Adrenal gland (tissue), 12 donors: ENCODE measurements around the gene SFRP5. TPM values are rescaled to one million over a fixed set of nuclear protein-coding genes. Genes with fewer than 3 reads are reported as not detected.

Source experiments
- DNase-seq, 7 donors: peaks; one replicate each; pipeline ENCODE4 v3.0.0-alpha.2; 2019 to 2020
- H3K27ac ChIP-seq, 5 donors: fragments of 200-600 bp; sonication (generic) in 4 of 5; 1 replicate in 3 of 5; 2 replicates in 2 of 5; pipeline versions ENCODE4 v1.5.1 to v1.8.0; 2016 to 2020; ENCODE audit warnings: mild to moderate bottlenecking in 1 of 5
- H3K27me3 ChIP-seq: fragments of 200-600 bp; 2 replicates; pipeline ENCODE4 v1.8.0; 2021
- H3K36me3 ChIP-seq, 2 donors: fragments of 200-600 bp; replicated peaks in 1 of 2; 1 replicate in 1 of 2; 2 replicates in 1 of 2; pipeline versions ENCODE4 v1.5.1 to v1.8.0; 2018 to 2022
- H3K4me1 ChIP-seq, 2 donors: fragments of 200-600 bp; replicated peaks in 1 of 2; 1 replicate in 1 of 2; 2 replicates in 1 of 2; pipeline versions ENCODE4 v1.5.1 to v1.8.0; 2018 to 2021
- H3K4me3 ChIP-seq, 4 donors: fragments of 200-600 bp; sonication (generic) in 3 of 4; one replicate each; pipeline ENCODE4 v1.5.1; 2016 to 2018
- H3K9me3 ChIP-seq, 3 donors: fragments of 200-600 bp; sonication (generic) in 1 of 3; replicated peaks in 1 of 3; 1 replicate in 2 of 3; 2 replicates in 1 of 3; pipeline versions ENCODE4 v1.5.1 to v1.8.0; 2016 to 2021
- POLR2A ChIP-seq, 2 donors: fragments of 450-650 bp; IDR thresholded peaks; one replicate each; pipeline ENCODE4 v1.6.1; 2017; ENCODE audit warnings: antibody characterized with exemption in 2 of 2, mild to moderate bottlenecking in 2 of 2, moderate library complexity in 1 of 2
- WGBS, 4 donors: extraction: QIAGEN DNeasy Blood & Tissue Kit in 2 of 4; methylation state at CpG; one replicate each; pipeline versions ENCODE4 v1.1.5 to v1.1.7; 2013 to 2017; 5-methylcytosine and 5-hydroxymethylcytosine counted together
- intact Hi-C, 2 donors: fragments of 100-400 bp; cut with DNase I; formaldehyde crosslinking; loops; one replicate each; pipeline versions ENCODE4 v1.14.1 to v1.15.0; 2022 to 2023
- polyA plus RNA-seq, 3 donors: library from polyadenylated mRNA; stranded (reverse); fragments of 200-250 nt in 2 of 3; fragments of 350-450 nt in 1 of 3; fragmentation: Illumina TruSeq in 1 of 3; extraction: RNeasy Lipid Tissue Mini Kit (QIAGEN cat#74804) in 1 of 3; gene quantifications; one replicate each; pipeline ENCODE4 v1.2.3, GENCODE V29; 2013 to 2014
- total RNA-seq, 9 donors: library from RNA; depleted of rRNA in 4 of 9; stranded (reverse); fragments of >200 nt in 4 of 9; fragments of 120-200 nt in 1 of 9; fragmentation: NEBNext Ultra II Directional in 1 of 9; extraction: Animal tissue kit (Norgen Biotek cat#: 25700) in 1 of 9; gene quantifications; one replicate each; pipeline versions ENCODE4 v1.1.0 to v1.2.4, GENCODE V29; 2013 to 2023
- TF ChIP-seq, protein P1 (sequence below), 6 experiments: fragments of 450-650 bp in 4 of 6; fragments of 200-600 bp in 2 of 6; sonication (generic) in 1 of 6; IDR thresholded peaks; 1 replicate in 5 of 6; 2 replicates in 1 of 6; pipeline versions ENCODE4 v1.5.1 to v1.8.0; 2016 to 2021; ENCODE audit warnings: antibody characterized with exemption in 6 of 6, mild to moderate bottlenecking in 2 of 6, moderate library complexity in 1 of 6
- donor health status: healthy with polysubstance abuse.
- donor health status: Bipolar disorder and iron deficiency.
- donor health status: DM: yes; HTN: yes; CAD: no.
- donor health status: DM: no; HTN: no; CAD: no.
- donor health status: DM: no; HTN: no; CAD: no.
- donor health status: DM: yes; HTN: yes; CAD: no.

The SFRP5 gene
- total and polyA plus RNA-seq, 12 donors: 0.22 to 43.4 (median 5.2) TPM

DNA sequence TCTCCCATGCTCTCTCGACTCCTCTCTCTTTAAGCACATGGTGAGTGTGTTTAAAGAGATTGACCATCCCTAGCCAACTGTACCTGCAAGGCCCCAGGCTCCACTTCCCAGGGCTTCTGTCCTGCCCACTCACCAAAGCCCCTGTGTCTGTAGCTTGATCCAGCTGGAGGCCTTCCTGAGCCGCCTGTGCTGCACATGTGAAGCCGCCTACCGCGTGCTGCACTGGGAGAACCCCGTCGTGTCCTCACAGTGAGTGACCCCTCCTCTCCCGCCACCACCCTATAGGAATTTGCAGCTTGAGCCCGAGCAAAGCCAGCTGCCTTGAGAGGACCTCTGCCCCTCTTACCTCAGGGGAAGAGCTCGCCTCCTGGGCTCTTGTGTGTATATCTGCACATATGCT is 23.7 kb downstream of the SFRP5 start:
- Histone ChIP-seq H3K36me3 (peaks cover 0 to 87% of the 10 kb centered on the region in 2 donors), H3K4me1 (peaks cover 11 to 17% of the 10 kb centered on the region in 2 donors), H3K27me3 (no peaks in the 10 kb centered on the region), H3K4me3 (no peak overlapping the region), H3K27ac (no peak overlapping the region), H3K9me3 (no peaks in the 10 kb centered on the region)
- WGBS, 4 donors: 71 to 94% (median 82%) methylated on average over 6 to 10 of the region's 10 CpGs
- no peak for DNase-seq
- intact Hi-C loops: no loop called here
- no peak for TF ChIP-seq POLR2A (IDR thresholded peaks at IDR 0.05)
- TF ChIP-seq, protein P1, sequence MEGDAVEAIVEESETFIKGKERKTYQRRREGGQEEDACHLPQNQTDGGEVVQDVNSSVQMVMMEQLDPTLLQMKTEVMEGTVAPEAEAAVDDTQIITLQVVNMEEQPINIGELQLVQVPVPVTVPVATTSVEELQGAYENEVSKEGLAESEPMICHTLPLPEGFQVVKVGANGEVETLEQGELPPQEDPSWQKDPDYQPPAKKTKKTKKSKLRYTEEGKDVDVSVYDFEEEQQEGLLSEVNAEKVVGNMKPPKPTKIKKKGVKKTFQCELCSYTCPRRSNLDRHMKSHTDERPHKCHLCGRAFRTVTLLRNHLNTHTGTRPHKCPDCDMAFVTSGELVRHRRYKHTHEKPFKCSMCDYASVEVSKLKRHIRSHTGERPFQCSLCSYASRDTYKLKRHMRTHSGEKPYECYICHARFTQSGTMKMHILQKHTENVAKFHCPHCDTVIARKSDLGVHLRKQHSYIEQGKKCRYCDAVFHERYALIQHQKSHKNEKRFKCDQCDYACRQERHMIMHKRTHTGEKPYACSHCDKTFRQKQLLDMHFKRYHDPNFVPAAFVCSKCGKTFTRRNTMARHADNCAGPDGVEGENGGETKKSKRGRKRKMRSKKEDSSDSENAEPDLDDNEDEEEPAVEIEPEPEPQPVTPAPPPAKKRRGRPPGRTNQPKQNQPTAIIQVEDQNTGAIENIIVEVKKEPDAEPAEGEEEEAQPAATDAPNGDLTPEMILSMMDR (IDR thresholded peaks at IDR 0.05): no peak

DNA sequence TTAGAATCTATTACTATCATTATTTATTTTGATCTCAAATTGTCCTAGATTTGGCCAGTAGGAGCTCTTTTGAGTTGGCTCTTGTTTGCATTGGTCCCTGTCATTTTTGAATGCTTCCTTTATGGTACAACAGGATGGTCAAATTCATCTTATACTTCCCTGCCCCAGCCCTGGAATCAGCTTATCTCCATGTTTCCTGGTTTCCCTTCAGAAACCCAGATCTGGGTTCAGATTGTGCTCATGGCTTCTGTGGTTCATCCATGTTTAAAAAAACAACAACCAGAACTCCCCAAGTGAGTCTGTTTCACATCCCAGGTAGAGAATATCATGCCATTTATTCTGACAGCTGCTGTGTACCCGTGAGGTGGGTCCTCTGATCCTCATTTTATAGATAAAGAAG is 24.2 kb downstream of the SFRP5 start:
- TF ChIP-seq POLR2A (IDR thresholded peaks at IDR 0.05): no peak
- TF ChIP-seq, protein P1 (IDR thresholded peaks at IDR 0.05): no peak
- Histone ChIP-seq H3K9me3 (no peaks in the 10 kb centered on the region), H3K4me3 (no peak overlapping the region), H3K27ac (no peak overlapping the region), H3K27me3 (no peaks in the 10 kb centered on the region), H3K36me3 (peaks cover 0 to 87% of the 10 kb centered on the region in 2 donors), H3K4me1 (peaks cover 16 to 22% of the 10 kb centered on the region in 2 donors)
- WGBS, 4 donors: 92 to 100% (median 94%) methylated on average over 1 of the region's 1 CpG
- DNase-seq: no peak
- intact Hi-C loops: no loop called here

DNA sequence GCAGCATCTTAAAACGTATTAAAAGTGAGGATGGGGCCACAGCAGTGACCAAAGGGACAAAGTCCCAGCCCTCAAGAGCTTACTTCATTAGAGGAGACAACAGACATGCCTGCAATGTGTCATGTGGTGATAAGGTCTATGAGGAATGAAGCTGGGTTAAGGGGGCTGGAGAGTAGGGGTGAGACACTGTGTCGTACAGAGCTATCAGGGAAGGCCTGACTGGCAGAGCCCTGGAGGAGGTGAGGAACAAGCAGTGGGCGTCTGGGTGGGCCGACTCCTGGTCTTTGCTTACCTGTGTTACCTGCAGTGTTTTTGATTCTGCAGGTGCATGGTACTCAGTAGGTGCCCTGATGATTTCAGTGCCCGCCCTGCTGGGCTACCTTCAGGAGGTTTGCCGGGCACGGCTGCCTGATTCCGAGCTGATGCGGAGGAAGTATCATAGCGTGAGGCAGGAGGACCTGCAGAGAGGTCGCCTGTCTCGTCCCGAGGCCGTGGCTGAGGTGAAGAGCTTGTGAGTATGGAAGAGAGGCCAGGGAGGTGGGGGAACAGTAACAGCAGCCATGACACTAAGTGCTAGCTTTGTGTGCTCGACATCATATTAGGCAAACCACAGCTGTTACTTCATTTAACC is 27.3 kb downstream of the SFRP5 start:
- intact Hi-C loops: no loop called here
- TF ChIP-seq, protein P1 (IDR thresholded peaks at IDR 0.05): no peak
- TF ChIP-seq POLR2A (IDR thresholded peaks at IDR 0.05): no peak
- Histone ChIP-seq H3K9me3 (no peaks in the 10 kb centered on the region), H3K27ac (peak overlapping the region in 2 of 5 donors; percentile 71 to 72), H3K27me3 (no peaks in the 10 kb centered on the region), H3K4me1 (peaks cover 16 to 25% of the 10 kb centered on the region in 2 donors), H3K4me3 (no peak overlapping the region), H3K36me3 (peaks cover 0 to 64% of the 10 kb centered on the region in 2 donors)
- WGBS, 4 donors: 82 to 96% (median 91%) methylated on average over 14 to 15 of the region's 15 CpGs
- DNase-seq: no peak

DNA sequence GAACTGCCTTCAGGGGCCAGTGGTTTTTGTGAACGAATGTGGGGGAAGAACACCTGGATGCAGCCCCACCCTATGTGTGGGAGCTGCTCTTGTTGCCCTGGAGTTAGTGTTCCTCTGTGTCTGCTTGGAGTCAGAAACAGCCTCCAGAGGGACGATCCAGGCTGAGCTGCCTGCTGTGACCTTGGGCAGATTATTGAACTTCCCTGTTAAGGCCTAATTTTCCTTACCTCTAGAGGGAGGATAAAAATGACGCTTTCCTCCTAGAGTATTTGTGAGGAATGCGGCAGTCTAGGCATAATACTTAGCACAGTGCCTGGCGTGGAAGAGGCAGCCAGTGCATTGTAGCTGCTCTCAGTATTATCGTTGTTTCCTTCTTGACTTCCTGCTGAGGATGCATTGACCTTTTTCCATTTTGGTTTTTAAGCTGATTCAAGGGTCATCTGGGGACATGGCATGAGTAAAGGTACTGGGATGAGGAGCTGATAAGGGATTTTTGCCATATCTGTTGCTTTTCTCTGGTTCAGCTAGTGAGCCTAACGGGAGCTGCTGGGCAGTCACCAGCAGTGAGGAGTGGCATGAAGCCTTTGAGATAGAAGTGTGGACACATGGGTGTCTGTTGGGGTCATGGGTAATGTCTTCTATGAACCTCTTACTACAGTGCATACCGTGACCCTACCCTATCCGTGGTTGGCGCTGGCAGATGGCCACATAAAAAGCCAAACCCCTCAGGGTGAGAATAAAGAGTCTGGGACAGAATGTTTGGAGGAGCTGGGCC is 28.4 kb downstream of the SFRP5 start:
- Histone ChIP-seq H3K4me3 (no peak overlapping the region), H3K36me3 (peaks cover 0 to 53% of the 10 kb centered on the region in 2 donors), H3K9me3 (no peaks in the 10 kb centered on the region), H3K27me3 (no peaks in the 10 kb centered on the region), H3K27ac (peak overlapping the region in 4 of 5 donors; percentile 71 to 77 (median 72)), H3K4me1 (peaks cover 16 to 34% of the 10 kb centered on the region in 2 donors)
- intact Hi-C loops: no loop called here
- WGBS, 4 donors: 42 to 50% (median 43%) methylated on average over 9 to 10 of the region's 10 CpGs
- DNase-seq: peak in 4 of 7 donors; percentile 37 to 62 (median 46)
- TF ChIP-seq POLR2A (IDR thresholded peaks at IDR 0.05): peak in 1 of 2 donors; percentile 47
- TF ChIP-seq, protein P1 (IDR thresholded peaks at IDR 0.05): peak in 2 of 6 experiments; percentile 24 to 25
